ENCODE data around the gene WRNIP1. TPM values are rescaled to one million over a fixed set of nuclear protein-coding genes. Genes with fewer than 3 reads are reported as not detected.

WRNIP1 gene
- total and polyA plus RNA-seq, 2 of the 4 experiments (the other 2 are of a cell fraction), result 43.7 to 47.1 TPM

DNA sequence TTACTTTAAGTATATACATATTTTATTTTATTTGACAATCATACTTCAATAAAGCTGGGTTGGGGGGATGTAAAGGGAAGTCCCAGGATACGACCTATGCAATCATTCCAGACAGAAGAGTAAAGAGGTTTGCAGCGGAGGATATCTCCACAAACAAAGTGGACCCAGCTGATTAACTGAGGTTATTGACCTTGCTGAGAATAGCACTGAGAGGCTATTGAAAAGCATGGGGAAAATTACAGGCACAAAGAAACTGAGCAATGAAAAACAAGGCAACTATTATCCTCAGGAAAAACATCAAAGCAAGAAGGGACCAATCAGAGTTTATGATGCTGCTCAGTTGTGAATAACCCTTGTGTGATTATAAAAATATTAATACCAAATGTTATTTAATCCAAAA, 43.8 kb downstream of the WRNIP1 start:
- no peak overlapping the region for H2AK5ac ChIP-seq (ENCODE audit: low read depth, low read length)
- H3K27me3 ChIP-seq (ENCODE audit: control insufficient read depth, insufficient read depth, low read length), result no peaks in the 10 kb centered on the region
- no peak overlapping the region for H2BK120ac ChIP-seq (ENCODE audit: low read depth, low read length)
- no peak overlapping the region for H3K14ac ChIP-seq (replicated peaks; ENCODE audit: low read depth, low read length)
- H3K18ac ChIP-seq (ENCODE audit: low read depth, low read length), result no peak overlapping the region
- H3K9me1 ChIP-seq (ENCODE audit: insufficient read depth, low read length), result peaks cover 9% of the 10 kb centered on the region; the same call in 1 of the 2 replicates
- ChIA-PET POLR2A (ENCODE audit: unreplicated experiment) (no interaction called here), CTCF (no interaction called here)
- no peak overlapping the region for H3K56ac ChIP-seq (ENCODE audit: extremely low read depth, insufficient read depth, low read length)
- H3K9me3 ChIP-seq (ENCODE audit: control insufficient read depth, insufficient read depth, low read length), result no peaks in the 10 kb centered on the region
- dilution Hi-C loops (cut with HindIII; ENCODE audit: low sequenced_read_pairs, unreplicated experiment), result no loop called here
- 0 out of 4 replicates have a peak, but pooled peaks cover 0 to 6% of the 10 kb centered on the region in 2 experiments for H3K79me1 ChIP-seq (ENCODE audit: low read depth in 1 of 2, low read length in 2 of 2)
- H4K5ac ChIP-seq (ENCODE audit: low read depth, low read length), result no peak overlapping the region
- H4K20me1 ChIP-seq (ENCODE audit: insufficient read depth, low read length), result no peaks in the 10 kb centered on the region
- ATAC-seq (ENCODE audit: low read depth) (no peak), DNase-seq (no peak)
- H3K36me3 ChIP-seq (ENCODE audit: control insufficient read depth, insufficient read depth, low read length), result no peaks in the 10 kb centered on the region
- in situ Hi-C loops (cut with MboI; ENCODE audit: low sequenced_read_pairs), result no loop called here
- no peak overlapping the region for H3K4ac ChIP-seq (ENCODE audit: low read depth, low read length)
- no TSS peak for BruUV-seq (replicated peaks)
- no peak overlapping the region for H3K23ac ChIP-seq (ENCODE audit: low read depth, low read length)
- H3K9ac ChIP-seq (ENCODE audit: low read depth, low read length), result no peak overlapping the region
- H2AFZ ChIP-seq (replicated peaks; ENCODE audit: low read length, poor library complexity), result no peak overlapping the region
- H2BK5ac ChIP-seq (ENCODE audit: low read depth, low read length, poor library complexity, severe bottlenecking), result no peak overlapping the region
- intact Hi-C loops (cut with micrococcal nuclease), result no loop called here
- no peak overlapping the region for H3K4me3 ChIP-seq (ENCODE audit: insufficient read depth, low read depth, low read length)
- H2BK20ac ChIP-seq (ENCODE audit: low read depth, low read length), result no peak overlapping the region
- H2BK15ac ChIP-seq (ENCODE audit: low read depth, low read length), result no peak overlapping the region
- TF ChIP-seq, protein P1, sequence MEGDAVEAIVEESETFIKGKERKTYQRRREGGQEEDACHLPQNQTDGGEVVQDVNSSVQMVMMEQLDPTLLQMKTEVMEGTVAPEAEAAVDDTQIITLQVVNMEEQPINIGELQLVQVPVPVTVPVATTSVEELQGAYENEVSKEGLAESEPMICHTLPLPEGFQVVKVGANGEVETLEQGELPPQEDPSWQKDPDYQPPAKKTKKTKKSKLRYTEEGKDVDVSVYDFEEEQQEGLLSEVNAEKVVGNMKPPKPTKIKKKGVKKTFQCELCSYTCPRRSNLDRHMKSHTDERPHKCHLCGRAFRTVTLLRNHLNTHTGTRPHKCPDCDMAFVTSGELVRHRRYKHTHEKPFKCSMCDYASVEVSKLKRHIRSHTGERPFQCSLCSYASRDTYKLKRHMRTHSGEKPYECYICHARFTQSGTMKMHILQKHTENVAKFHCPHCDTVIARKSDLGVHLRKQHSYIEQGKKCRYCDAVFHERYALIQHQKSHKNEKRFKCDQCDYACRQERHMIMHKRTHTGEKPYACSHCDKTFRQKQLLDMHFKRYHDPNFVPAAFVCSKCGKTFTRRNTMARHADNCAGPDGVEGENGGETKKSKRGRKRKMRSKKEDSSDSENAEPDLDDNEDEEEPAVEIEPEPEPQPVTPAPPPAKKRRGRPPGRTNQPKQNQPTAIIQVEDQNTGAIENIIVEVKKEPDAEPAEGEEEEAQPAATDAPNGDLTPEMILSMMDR (conservative IDR thresholded peaks at IDR 0.05; ENCODE audit: low read depth, low read length), result no peak
- TF ChIP-seq FOS (IDR thresholded peaks at IDR 0.05; ENCODE audit: low read depth, low read length), result no peak
- no peak for TF ChIP-seq CHD1 (IDR thresholded peaks at IDR 0.05; ENCODE audit: low read depth, low read length)
- no peak for TF ChIP-seq BHLHE40 (IDR thresholded peaks at IDR 0.05; ENCODE audit: low read depth, low read length)
- TF ChIP-seq SMC3 (IDR thresholded peaks at IDR 0.05; ENCODE audit: low read depth, low read length), result no peak
- no peak for TF ChIP-seq RAD21 (IDR thresholded peaks at IDR 0.05; ENCODE audit: low read length)
- no peak for TF ChIP-seq RCOR1 (IDR thresholded peaks at IDR 0.05; ENCODE audit: insufficient replicate concordance, low read length)
- TF ChIP-seq POLR2A (IDR thresholded peaks at IDR 0.05; ENCODE audit: low read depth, low read length), result no peak
- TF ChIP-seq MAFK (IDR thresholded peaks at IDR 0.05; ENCODE audit: low read depth, low read length), result no peak
- TF ChIP-seq, protein P2, sequence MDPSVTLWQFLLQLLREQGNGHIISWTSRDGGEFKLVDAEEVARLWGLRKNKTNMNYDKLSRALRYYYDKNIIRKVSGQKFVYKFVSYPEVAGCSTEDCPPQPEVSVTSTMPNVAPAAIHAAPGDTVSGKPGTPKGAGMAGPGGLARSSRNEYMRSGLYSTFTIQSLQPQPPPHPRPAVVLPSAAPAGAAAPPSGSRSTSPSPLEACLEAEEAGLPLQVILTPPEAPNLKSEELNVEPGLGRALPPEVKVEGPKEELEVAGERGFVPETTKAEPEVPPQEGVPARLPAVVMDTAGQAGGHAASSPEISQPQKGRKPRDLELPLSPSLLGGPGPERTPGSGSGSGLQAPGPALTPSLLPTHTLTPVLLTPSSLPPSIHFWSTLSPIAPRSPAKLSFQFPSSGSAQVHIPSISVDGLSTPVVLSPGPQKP (IDR thresholded peaks at IDR 0.05; ENCODE audit: borderline replicate concordance, low read depth, low read length), result no peak
- no peak for TF ChIP-seq NFE2L2 (IDR thresholded peaks at IDR 0.05; ENCODE audit: low read depth, low read length)
- TF ChIP-seq USF2 (IDR thresholded peaks at IDR 0.05; ENCODE audit: low read depth, low read length), result no peak
- TF ChIP-seq RFX5 (IDR thresholded peaks at IDR 0.05; ENCODE audit: low read depth, low read length), result no peak
- TF ChIP-seq CEBPB (IDR thresholded peaks at IDR 0.05; ENCODE audit: low read depth, low read length), result no peak
- no peak for TF ChIP-seq MXI1 (IDR thresholded peaks at IDR 0.05; ENCODE audit: borderline replicate concordance, low read depth, low read length)
- WGBS, 2 experiments (ENCODE audit: extremely low coverage in 2 of 2, insufficient read length in 1 of 2), result no CpG with 5 or more reads among the region's 2 CpGs
- no peak overlapping the region for H2AK9ac ChIP-seq (replicated peaks; ENCODE audit: low read depth, low read length, poor library complexity)
- H3K27ac ChIP-seq (ENCODE audit: insufficient read depth, low read length), result no peak overlapping the region
- peaks cover 2% of the 10 kb centered on the region; the same call in 1 of the 2 replicates for H3K4me1 ChIP-seq (ENCODE audit: control insufficient read depth, insufficient read depth, low read length)
- no peak overlapping the region for H4K91ac ChIP-seq (ENCODE audit: insufficient read depth, low read depth, low read length)
- H4K8ac ChIP-seq (ENCODE audit: low read depth in 2 of 2, low read length in 2 of 2), result no peak overlapping the region
- H3K4me2 ChIP-seq (ENCODE audit: low read depth, low read length), result no peak overlapping the region

All from IMR-90 (cell line).